Ascending aorta (tissue), 2 donors: ENCODE measurements around the gene CHDH. TPM values are rescaled to one million over a fixed set of nuclear protein-coding genes. Genes with fewer than 3 reads are reported as not detected.

Experiments
- DNase-seq, 2 donors: peaks; one replicate each; pipeline ENCODE4 v3.0.0-alpha.2; 2019; ENCODE audit warnings: low spot score in 2 of 2
- H3K27ac ChIP-seq, 2 donors: fragments of 200-600 bp; sonication (generic); one replicate each; pipeline ENCODE4 v1.5.1; 2016 to 2017; ENCODE audit warnings: mild to moderate bottlenecking in 1 of 2
- H3K27me3 ChIP-seq: fragments of 200-600 bp; sonication (generic); one replicate; pipeline ENCODE4 v1.5.1; 2017
- H3K36me3 ChIP-seq, 2 donors: fragments of 200-600 bp; sonication (generic); one replicate each; pipeline ENCODE4 v1.5.1; 2016
- H3K4me1 ChIP-seq, 2 donors: fragments of 200-600 bp; sonication (generic); one replicate each; pipeline ENCODE4 v1.5.1; 2016 to 2017; ENCODE audit warnings: mild to moderate bottlenecking in 1 of 2
- H3K4me3 ChIP-seq, 2 donors: fragments of 200-600 bp; sonication (generic); one replicate each; pipeline ENCODE4 v1.5.1; 2016 to 2017; ENCODE audit warnings: mild to moderate bottlenecking in 1 of 2
- H3K9me3 ChIP-seq, 2 donors: fragments of 200-600 bp; sonication (generic); one replicate each; pipeline ENCODE4 v1.5.1; 2016
- intact Hi-C: fragments of 100-400 bp; cut with DNase I; formaldehyde crosslinking; loops from one replicate; pipeline ENCODE4 v1.15.1; 2023
- total RNA-seq: library from RNA; depleted of rRNA; stranded (reverse); fragments of >200 nt; gene quantifications from one replicate; pipeline ENCODE4 v1.1.0, GENCODE V29; 2016
- TF ChIP-seq, protein P1 (sequence below), 3 experiments: fragments of 200-600 bp in 2 of 3; fragments of 450-650 bp in 1 of 3; sonication (generic) in 2 of 3; IDR thresholded peaks; one replicate each; pipeline ENCODE4 v1.5.1; 2016 to 2019; ENCODE audit warnings: antibody characterized with exemption in 3 of 3, mild to moderate bottlenecking in 1 of 3, moderate library complexity in 1 of 3

Gene CHDH
- total RNA-seq, 1 donor from 2014 or later, result 0.53 TPM

GRCh38 chr3:53834429-53835095, 11.7 kb downstream of the CHDH start:
- intact Hi-C loops, result no loop called here
- no peak overlapping the region for H3K4me3 ChIP-seq
- no peaks in the 10 kb centered on the region for H3K36me3 ChIP-seq
- TF ChIP-seq, protein P1, sequence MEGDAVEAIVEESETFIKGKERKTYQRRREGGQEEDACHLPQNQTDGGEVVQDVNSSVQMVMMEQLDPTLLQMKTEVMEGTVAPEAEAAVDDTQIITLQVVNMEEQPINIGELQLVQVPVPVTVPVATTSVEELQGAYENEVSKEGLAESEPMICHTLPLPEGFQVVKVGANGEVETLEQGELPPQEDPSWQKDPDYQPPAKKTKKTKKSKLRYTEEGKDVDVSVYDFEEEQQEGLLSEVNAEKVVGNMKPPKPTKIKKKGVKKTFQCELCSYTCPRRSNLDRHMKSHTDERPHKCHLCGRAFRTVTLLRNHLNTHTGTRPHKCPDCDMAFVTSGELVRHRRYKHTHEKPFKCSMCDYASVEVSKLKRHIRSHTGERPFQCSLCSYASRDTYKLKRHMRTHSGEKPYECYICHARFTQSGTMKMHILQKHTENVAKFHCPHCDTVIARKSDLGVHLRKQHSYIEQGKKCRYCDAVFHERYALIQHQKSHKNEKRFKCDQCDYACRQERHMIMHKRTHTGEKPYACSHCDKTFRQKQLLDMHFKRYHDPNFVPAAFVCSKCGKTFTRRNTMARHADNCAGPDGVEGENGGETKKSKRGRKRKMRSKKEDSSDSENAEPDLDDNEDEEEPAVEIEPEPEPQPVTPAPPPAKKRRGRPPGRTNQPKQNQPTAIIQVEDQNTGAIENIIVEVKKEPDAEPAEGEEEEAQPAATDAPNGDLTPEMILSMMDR (IDR thresholded peaks at IDR 0.05), result no peak
- H3K27ac ChIP-seq, result no peak overlapping the region
- DNase-seq, result no peak
- H3K9me3 ChIP-seq, result no peaks in the 10 kb centered on the region
- H3K4me1 ChIP-seq, result no peaks in the 10 kb centered on the region
- H3K27me3 ChIP-seq, result no peaks in the 10 kb centered on the region

GRCh38 chr3:53833700-53834099, 12.5 kb downstream of the CHDH start:
- Histone ChIP-seq H3K27ac (no peak overlapping the region), H3K4me1 (no peaks in the 10 kb centered on the region), H3K9me3 (no peaks in the 10 kb centered on the region), H3K4me3 (no peak overlapping the region), H3K36me3 (no peaks in the 10 kb centered on the region), H3K27me3 (no peaks in the 10 kb centered on the region)
- DNase-seq, result no peak
- intact Hi-C loops, result no loop called here
- TF ChIP-seq, protein P1 (IDR thresholded peaks at IDR 0.05), result no peak

DNA sequence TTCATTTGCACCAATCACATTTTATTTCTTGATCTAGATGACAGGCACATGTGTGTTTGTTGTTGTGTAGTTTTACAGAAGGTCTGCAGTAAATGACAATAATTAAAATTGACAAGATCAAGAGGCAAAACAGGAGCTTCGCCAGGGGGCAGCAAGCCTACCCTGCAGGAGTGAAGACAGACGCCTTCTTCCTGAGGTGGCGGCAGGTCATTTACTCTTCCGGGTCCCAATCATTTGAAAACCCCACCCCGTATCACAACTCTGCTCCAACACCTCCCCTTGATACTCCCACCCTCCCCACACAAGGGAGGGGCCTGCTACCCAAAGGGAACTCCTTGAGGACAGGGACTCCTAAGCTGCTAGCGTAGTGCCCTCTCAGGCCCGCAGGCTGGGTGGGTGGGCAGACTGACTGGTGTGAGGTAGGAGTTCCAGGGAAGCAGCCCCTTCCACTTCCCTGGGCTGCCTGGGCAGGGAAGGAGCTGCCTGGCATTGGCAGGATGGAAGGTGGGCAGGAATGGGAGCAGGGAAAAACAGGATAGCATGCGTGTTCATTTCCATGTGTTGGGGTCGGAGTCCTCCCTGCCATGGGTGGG, 13.1 kb downstream of the CHDH start:
- Histone ChIP-seq H3K9me3 (no peaks in the 10 kb centered on the region), H3K27ac (no peak overlapping the region), H3K36me3 (no peaks in the 10 kb centered on the region), H3K4me3 (no peak overlapping the region), H3K27me3 (no peaks in the 10 kb centered on the region), H3K4me1 (no peaks in the 10 kb centered on the region)
- TF ChIP-seq, protein P1 (IDR thresholded peaks at IDR 0.05), result no peak
- intact Hi-C loops, result no loop called here
- no peak for DNase-seq

GRCh38 chr3:53830944-53831343, 15.3 kb downstream of the CHDH start:
- H3K27me3 ChIP-seq, result no peaks in the 10 kb centered on the region
- intact Hi-C loops, result no loop called here
- no peak for DNase-seq
- no peaks in the 10 kb centered on the region for H3K4me1 ChIP-seq
- no peak overlapping the region for H3K27ac ChIP-seq
- no peaks in the 10 kb centered on the region for H3K9me3 ChIP-seq
- H3K36me3 ChIP-seq, result no peaks in the 10 kb centered on the region
- H3K4me3 ChIP-seq, result no peak overlapping the region
- TF ChIP-seq, protein P1 (IDR thresholded peaks at IDR 0.05), result no peak

GRCh38 chr3:53829605-53830004, 16.6 kb downstream of the CHDH start:
- TF ChIP-seq, protein P1 (IDR thresholded peaks at IDR 0.05), result no peak
- DNase-seq, result no peak
- H3K4me1 ChIP-seq, result no peaks in the 10 kb centered on the region

More at GRCh38 chr3:53829605-53830004, 16.6 kb downstream of the CHDH start:
- H3K27ac ChIP-seq, result no peak overlapping the region
- intact Hi-C loops, result no loop called here
- H3K36me3 ChIP-seq, result no peaks in the 10 kb centered on the region
- no peak overlapping the region for H3K4me3 ChIP-seq
- H3K27me3 ChIP-seq, result no peaks in the 10 kb centered on the region
- H3K9me3 ChIP-seq, result no peaks in the 10 kb centered on the region
